H1 (cell line): ENCODE measurements around the gene GFRA4. TPM values are rescaled to one million over a fixed set of nuclear protein-coding genes. Genes with fewer than 3 reads are reported as not detected.

Experiments
- CTCF ChIA-PET: fragments of 300-600 bp; sonication (Branson Sonifier 250); formaldehyde crosslinking; loops from one replicate; lab custom pipeline; 2021; ENCODE audit not compliant: partially characterized antibody; lab: Charles Lee
- POLR2A ChIA-PET: fragments of 300-600 bp; sonication (Branson Sonifier 250); formaldehyde crosslinking; loops from one replicate; lab custom pipeline; 2021; ENCODE audit warnings: inconsistent platforms; ENCODE audit not compliant: partially characterized antibody; lab: Charles Lee
- DNase-seq, 2 experiments: peaks; one replicate each; pipeline versions ENCODE4 v3.0.0 to v3.0.0-alpha.2; 2010 to 2022; ENCODE audit warnings: low spot score in 2 of 2, low read depth in 1 of 2, mixed read lengths in 1 of 2
- FAIRE-seq: peaks from 2 replicates; lab custom pipeline; 2011; peaks lifted over from hg19 to GRCh38; lab: Jason Lieb, UNC
- H2AFZ ChIP-seq: 2 replicates; pipeline ENCODE4 v1.8.1; 2012; ENCODE audit warnings: low read length, inconsistent platforms
- H2AK5ac ChIP-seq: 2 replicates; pipeline ENCODE4 v1.6.1; 2013; ENCODE audit warnings: low read depth, low read length
- H2BK120ac ChIP-seq: replicated peaks from 2 replicates; pipeline ENCODE3; 2013; ENCODE audit warnings: low read depth, low read length, inconsistent platforms
- H2BK12ac ChIP-seq: 2 replicates; pipeline ENCODE4 v1.6.1; 2013; ENCODE audit warnings: low read depth, low read length
- H2BK15ac ChIP-seq: 2 replicates; pipeline ENCODE4 v1.6.1; 2013; ENCODE audit warnings: low read length
- H2BK20ac ChIP-seq: 2 replicates; pipeline ENCODE4 v1.6.1; 2013; ENCODE audit warnings: low read length
- H2BK5ac ChIP-seq: 2 replicates; pipeline ENCODE4 v1.6.1; 2013; ENCODE audit warnings: low read depth, low read length
- H3K14ac ChIP-seq: 2 replicates; pipeline ENCODE4 v1.6.1; 2013; ENCODE audit warnings: inconsistent platforms; ENCODE audit not compliant: insufficient read length
- H3K18ac ChIP-seq: 2 replicates; pipeline ENCODE4 v1.6.1; 2013; ENCODE audit warnings: low read length; ENCODE audit errors: extremely low read depth
- H3K23ac ChIP-seq: 2 replicates; pipeline ENCODE4 v1.6.1; 2013; ENCODE audit warnings: inconsistent platforms; ENCODE audit not compliant: insufficient read length
- H3K23me2 ChIP-seq: 2 replicates; pipeline ENCODE4 v1.6.1; 2013; ENCODE audit warnings: low read depth, low read length
- H3K27ac ChIP-seq: 2 replicates; pipeline ENCODE4 v1.6.1; 2011; ENCODE audit warnings: low read depth, low read length, inconsistent platforms
- H3K27me3 ChIP-seq, 4 experiments: replicated peaks in 1 of 4; 1 replicate in 1 of 4; 2 replicates in 3 of 4; pipeline versions ENCODE4 v1.6.1 to v1.8.1; 2011 to 2013; ENCODE audit warnings: low read length in 3 of 4, mild to moderate bottlenecking in 3 of 4, inconsistent platforms in 2 of 4, mixed read lengths in 2 of 4, moderate library complexity in 1 of 4; ENCODE audit not compliant: control insufficient read depth in 3 of 4, insufficient read depth in 3 of 4; ENCODE audit errors: extremely low read depth in 1 of 4
- H3K36me3 ChIP-seq, 4 experiments: 2 replicates each; pipeline versions ENCODE4 v1.6.1 to v1.8.1; 2011 to 2013; ENCODE audit warnings: mild to moderate bottlenecking in 4 of 4, low read length in 3 of 4, moderate library complexity in 2 of 4, control low read depth in 1 of 4, inconsistent platforms in 1 of 4; ENCODE audit not compliant: insufficient read depth in 4 of 4, control insufficient read depth in 2 of 4
- H3K4ac ChIP-seq: replicated peaks from 2 replicates; pipeline ENCODE3; 2013; ENCODE audit warnings: low read length, low read depth, mixed read lengths, inconsistent platforms; ENCODE audit not compliant: insufficient read length
- H3K4me1 ChIP-seq, 4 experiments: replicated peaks in 1 of 4; 1 replicate in 1 of 4; 2 replicates in 3 of 4; pipeline versions ENCODE4 v1.6.1 to v1.8.1; 2011 to 2013; ENCODE audit warnings: low read length in 3 of 4, inconsistent platforms in 2 of 4, mixed read lengths in 1 of 4; ENCODE audit not compliant: insufficient read depth in 4 of 4, control insufficient read depth in 3 of 4
- H3K4me2 ChIP-seq, 2 experiments: 2 replicates each; pipeline versions ENCODE4 v1.6.1 to v1.8.1; 2011 to 2013; ENCODE audit warnings: low read depth in 2 of 2, low read length in 2 of 2, control low read depth in 1 of 2, inconsistent platforms in 1 of 2, mild to moderate bottlenecking in 1 of 2; ENCODE audit not compliant: insufficient read depth in 1 of 2
- H3K4me3 ChIP-seq, 4 experiments: fragments of 200-600, 300-600 bp in 1 of 4; sonication (generic), shearing (Covaris generic), sonication (Bioruptor Twin) in 1 of 4; 2 replicates each; pipeline versions ENCODE4 v1.5.1 to v1.8.1; 2011 to 2016; ENCODE audit warnings: low read length in 4 of 4, low read depth in 3 of 4, control low read depth in 2 of 4, inconsistent platforms in 2 of 4, mild to moderate bottlenecking in 2 of 4, mixed read lengths in 1 of 4, moderate library complexity in 1 of 4; ENCODE audit not compliant: insufficient read depth in 2 of 4; ENCODE audit errors: extremely low read depth in 1 of 4
- H3K56ac ChIP-seq: replicated peaks from 2 replicates; pipeline ENCODE3; 2013; ENCODE audit warnings: low read depth, mild to moderate bottlenecking, mixed read lengths, low read length, inconsistent platforms; ENCODE audit not compliant: insufficient read length
- H3K79me1 ChIP-seq: 2 replicates; pipeline ENCODE4 v1.6.1; 2013; ENCODE audit warnings: low read depth, low read length, control low read depth
- H3K79me2 ChIP-seq, 2 experiments: 2 replicates each; pipeline versions ENCODE4 v1.6.1 to v1.8.1; 2012 to 2013; ENCODE audit warnings: low read length in 2 of 2, mild to moderate bottlenecking in 2 of 2, inconsistent platforms in 1 of 2; ENCODE audit not compliant: insufficient read depth in 2 of 2, control insufficient read depth in 1 of 2
- H3K9ac ChIP-seq, 4 experiments: replicated peaks in 1 of 4; 1 replicate in 1 of 4; 2 replicates in 3 of 4; pipeline versions ENCODE4 v1.6.1 to v1.8.1; 2011 to 2013; ENCODE audit warnings: low read depth in 3 of 4, low read length in 3 of 4, control low read depth in 2 of 4, mild to moderate bottlenecking in 2 of 4, moderate library complexity in 2 of 4, inconsistent platforms in 1 of 4; ENCODE audit errors: extremely low read depth in 1 of 4
- H3K9me3 ChIP-seq, 2 experiments: 2 replicates each; pipeline versions ENCODE4 v1.6.1 to v1.8.1; 2012 to 2013; ENCODE audit warnings: mild to moderate bottlenecking in 2 of 2, moderate library complexity in 2 of 2, control low read depth in 1 of 2, inconsistent platforms in 1 of 2, low read depth in 1 of 2, low read length in 1 of 2, mixed read lengths in 1 of 2; ENCODE audit not compliant: insufficient read depth in 2 of 2
- H4K20me1 ChIP-seq, 2 experiments: replicated peaks in 1 of 2; 2 replicates each; pipeline versions ENCODE3 to v1.8.1; 2011 to 2013; ENCODE audit warnings: inconsistent platforms in 2 of 2, low read length in 2 of 2, mild to moderate bottlenecking in 1 of 2; ENCODE audit not compliant: insufficient read depth in 2 of 2, control insufficient read depth in 1 of 2
- H4K5ac ChIP-seq: 2 replicates; pipeline ENCODE4 v1.6.1; 2013; ENCODE audit warnings: low read length, low read depth, mixed read lengths, inconsistent platforms; ENCODE audit not compliant: insufficient read length
- H4K8ac ChIP-seq: 2 replicates; pipeline ENCODE4 v1.8.0; 2013; ENCODE audit warnings: mild to moderate bottlenecking, moderate library complexity, low read length, inconsistent platforms; ENCODE audit not compliant: insufficient read depth; ENCODE audit errors: extremely low read depth
- H4K91ac ChIP-seq: replicated peaks from 2 replicates; pipeline ENCODE3; 2013; ENCODE audit warnings: low read length, mixed read lengths, inconsistent platforms; ENCODE audit not compliant: insufficient read length
- ASH2L ChIP-seq: fragments of 200-600, 300-600 bp; sonication (generic); IDR thresholded peaks from one replicate; pipeline ENCODE4 v1.7.1; 2017; ENCODE audit warnings: low read length
- CREB1 ChIP-seq: IDR thresholded peaks from 2 replicates; pipeline ENCODE4 v1.6.1; 2012; ENCODE audit warnings: inconsistent platforms
- EZH2 ChIP-seq: fragments of 200-600 bp; sonication (generic); IDR thresholded peaks from 2 replicates; pipeline ENCODE4 v1.7.1; 2012; ENCODE audit warnings: low read depth, mild to moderate bottlenecking, moderate library complexity, low read length, inconsistent platforms; ENCODE audit not compliant: severe bottlenecking
- GABPA ChIP-seq: IDR thresholded peaks from 2 replicates; pipeline ENCODE4 v1.6.1; 2011; ENCODE audit warnings: mild to moderate bottlenecking, low read length, moderate library complexity, borderline replicate concordance; ENCODE audit not compliant: insufficient read depth
- JUND ChIP-seq: IDR thresholded peaks from 2 replicates; pipeline ENCODE4 v1.6.1; 2011; ENCODE audit warnings: mild to moderate bottlenecking, improper control_type of control experiment, low read length
- KDM5A ChIP-seq: fragments of 200-600 bp; IDR thresholded peaks from 2 replicates; pipeline ENCODE4 v1.7.1; 2012; ENCODE audit warnings: mild to moderate bottlenecking, low read length, inconsistent platforms, mixed read lengths
- MAFK ChIP-seq: IDR thresholded peaks from 2 replicates; pipeline ENCODE4 v1.6.1; 2012; ENCODE audit warnings: low read depth, mild to moderate bottlenecking, improper control_type of control experiment, low read length
- RAD21 ChIP-seq, 2 experiments: IDR thresholded peaks in 1 of 2; conservative IDR thresholded peaks in 1 of 2; 2 replicates each; pipeline ENCODE4 v1.6.1; 2011; ENCODE audit warnings: low read depth in 2 of 2, low read length in 2 of 2, improper control_type of control experiment in 1 of 2, inconsistent platforms in 1 of 2, mild to moderate bottlenecking in 1 of 2, moderate library complexity in 1 of 2
- SP2 ChIP-seq: IDR thresholded peaks from 2 replicates; pipeline ENCODE4 v1.6.1; 2012; ENCODE audit warnings: mild to moderate bottlenecking, low read length, inconsistent platforms
- SP4 ChIP-seq: IDR thresholded peaks from 2 replicates; pipeline ENCODE4 v1.6.1; 2012; ENCODE audit warnings: low read length, inconsistent platforms
- ZNF274 ChIP-seq: IDR thresholded peaks from 2 replicates; pipeline ENCODE4 v1.7.0; 2012; ENCODE audit warnings: low read length, borderline replicate concordance; ENCODE audit errors: extremely low read depth
- WGBS, 2 experiments: shearing (Covaris generic) in 1 of 2; methylation state at CpG; one replicate each; pipeline versions ENCODE4 v1.1.6 to v1.1.7; 2013 to 2015; ENCODE audit warnings: low lambda C conversion rate in 2 of 2, mixed read lengths in 2 of 2, inconsistent platforms in 1 of 2, low coverage in 1 of 2, missing lambda C conversion rate in 1 of 2; ENCODE audit not compliant: insufficient replicate concordance in 2 of 2, insufficient coverage in 1 of 2, insufficient read length in 1 of 2; ENCODE audit errors: extremely low coverage in 1 of 2, missing lambda C conversion rate in 1 of 2; 5-methylcytosine and 5-hydroxymethylcytosine counted together
- polyA plus RNA-seq, 7 experiments: library from polyadenylated mRNA; depleted of rRNA in 3 of 7; stranded (reverse) in 5 of 7; unstranded in 2 of 7; fragments of >200 nt in 5 of 7; fragments of 200-250 nt in 2 of 7; gene quantifications; 1 replicate in 5 of 7; 2 replicates in 1 of 7; 4 replicates in 1 of 7; pipeline versions ENCODE4 v1.2.1 to v1.2.3, GENCODE V29; 2011 to 2013; ENCODE audit warnings: missing spikeins in 2 of 7, mixed read lengths in 2 of 7
- total RNA-seq: library from RNA; stranded (reverse); fragmentation: NEBNext Ultra II Directional; extraction: Animal tissue kit (Norgen Biotek cat#: 25700); gene quantifications from 2 replicates; pipeline ENCODE4 v1.2.1, GENCODE V29; 2021
- TF ChIP-seq, protein P1 (sequence below), 3 experiments: IDR thresholded peaks; 1 replicate in 2 of 3; 2 replicates in 1 of 3; pipeline versions ENCODE4 v1.5.1 to v1.6.1; 2011; ENCODE audit warnings: low read length in 3 of 3, mild to moderate bottlenecking in 3 of 3, inconsistent platforms in 2 of 3, low read depth in 1 of 3, moderate library complexity in 1 of 3; ENCODE audit not compliant: insufficient read depth in 1 of 3; ENCODE audit errors: control extremely low read depth in 1 of 3

The GFRA4 gene
- total and polyA plus RNA-seq, 2 of the 8 experiments (the other 6 are each of a cell fraction or from before 2014, with no cell fraction given): 0.05 TPM; not detected in 1

DNA sequence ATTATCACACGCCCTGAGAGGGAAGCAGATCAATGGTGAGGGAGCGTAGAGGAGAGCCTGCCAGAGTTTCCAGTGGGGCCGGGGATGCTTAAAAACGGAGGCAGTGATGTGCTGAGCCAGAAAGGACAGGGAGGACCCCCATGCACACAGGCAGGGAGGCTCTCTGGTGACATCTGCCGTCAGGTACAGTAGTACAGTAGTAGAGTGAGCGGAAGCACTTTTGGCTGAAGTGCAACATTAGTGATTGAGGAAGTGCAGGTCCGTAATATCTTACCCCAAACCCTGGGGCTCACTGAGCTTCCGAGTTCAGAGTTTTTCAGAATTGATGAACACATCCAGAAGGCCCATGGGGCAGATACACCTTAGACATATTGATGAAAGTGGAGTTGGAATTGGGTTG, 42.1 kb downstream of the GFRA4 start:
- H4K5ac ChIP-seq: no peak overlapping the region
- no peak overlapping the region for H3K4ac ChIP-seq
- no peaks in the 10 kb centered on the region for H3K23me2 ChIP-seq
- no peak overlapping the region for H3K23ac ChIP-seq
- no peaks in the 10 kb centered on the region for H3K4me1 ChIP-seq
- no peaks in the 10 kb centered on the region for H3K9me3 ChIP-seq
- no peak overlapping the region; the same call in 1 of the 2 replicates for H4K8ac ChIP-seq
- no peak overlapping the region for H2BK20ac ChIP-seq
- H2AFZ ChIP-seq: no peak overlapping the region
- CTCF ChIA-PET: interaction anchor here (0.6 to 2.8 kb wide), 11 partner anchors 8 to 259 kb away, joined by 3 to 11 read pairs (median 4); no protein-coding TSS in a partner anchor
- FAIRE-seq: no peak
- H3K79me1 ChIP-seq: no peaks in the 10 kb centered on the region
- TF ChIP-seq ZNF274 (no peak), RAD21 (IDR thresholded peaks at IDR 0.05 in 1 of 2, conservative IDR thresholded peaks at IDR 0.05 in 1 of 2; ENCODE audit: low read depth in 2 of 2, low read length in 2 of 2) (peak; percentile 52 to 55), SP2 (no peak), JUND (no peak), GABPA (no peak), MAFK (no peak), EZH2 (no peak), CREB1 (no peak), SP4 (no peak), ASH2L (no peak), KDM5A (no peak)
- TF ChIP-seq, protein P1, sequence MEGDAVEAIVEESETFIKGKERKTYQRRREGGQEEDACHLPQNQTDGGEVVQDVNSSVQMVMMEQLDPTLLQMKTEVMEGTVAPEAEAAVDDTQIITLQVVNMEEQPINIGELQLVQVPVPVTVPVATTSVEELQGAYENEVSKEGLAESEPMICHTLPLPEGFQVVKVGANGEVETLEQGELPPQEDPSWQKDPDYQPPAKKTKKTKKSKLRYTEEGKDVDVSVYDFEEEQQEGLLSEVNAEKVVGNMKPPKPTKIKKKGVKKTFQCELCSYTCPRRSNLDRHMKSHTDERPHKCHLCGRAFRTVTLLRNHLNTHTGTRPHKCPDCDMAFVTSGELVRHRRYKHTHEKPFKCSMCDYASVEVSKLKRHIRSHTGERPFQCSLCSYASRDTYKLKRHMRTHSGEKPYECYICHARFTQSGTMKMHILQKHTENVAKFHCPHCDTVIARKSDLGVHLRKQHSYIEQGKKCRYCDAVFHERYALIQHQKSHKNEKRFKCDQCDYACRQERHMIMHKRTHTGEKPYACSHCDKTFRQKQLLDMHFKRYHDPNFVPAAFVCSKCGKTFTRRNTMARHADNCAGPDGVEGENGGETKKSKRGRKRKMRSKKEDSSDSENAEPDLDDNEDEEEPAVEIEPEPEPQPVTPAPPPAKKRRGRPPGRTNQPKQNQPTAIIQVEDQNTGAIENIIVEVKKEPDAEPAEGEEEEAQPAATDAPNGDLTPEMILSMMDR (IDR thresholded peaks at IDR 0.05; ENCODE audit: control extremely low read depth in 1 of 3, insufficient read depth in 1 of 3, low read depth in 1 of 3, low read length in 3 of 3): peak; percentile 32 to 49 (median 47); a peak in 3 of 4 replicates
- TF ChIP-seq, all 59 proteins: peak for 2
- no peaks in the 10 kb centered on the region for H3K36me3 ChIP-seq
- H3K27ac ChIP-seq: no peak overlapping the region
- no peak overlapping the region for H4K91ac ChIP-seq
- H3K9ac ChIP-seq: no peak overlapping the region
- no peak overlapping the region for H2BK120ac ChIP-seq
- no peak overlapping the region for H2AK5ac ChIP-seq
- no peak overlapping the region for H3K4me3 ChIP-seq
- H2BK12ac ChIP-seq: no peak overlapping the region
- H4K20me1 ChIP-seq: no peaks in the 10 kb centered on the region
- POLR2A ChIA-PET: no interaction called here
- no peak overlapping the region for H3K56ac ChIP-seq
- no peak for DNase-seq
- no peaks in the 10 kb centered on the region for H3K27me3 ChIP-seq
- no peak overlapping the region for H2BK5ac ChIP-seq
- H2BK15ac ChIP-seq: no peak overlapping the region
- no peak overlapping the region for H3K18ac ChIP-seq
- no peak overlapping the region for H3K4me2 ChIP-seq
- no peaks in the 10 kb centered on the region for H3K79me2 ChIP-seq
- no peak overlapping the region for H3K14ac ChIP-seq
- 76% methylated on average over 8 of the region's 8 CpGs; no CpG with 5 or more reads in 1 of the 2 experiments for WGBS, 2 experiments
